Right renal cortex interstitium (tissue), 3 donors: ENCODE measurements around the gene CTTN. TPM values are rescaled to one million over a fixed set of nuclear protein-coding genes. Genes with fewer than 3 reads are reported as not detected.

Experiments
- DNase-seq, 3 donors: peaks; one replicate each; pipeline ENCODE4 v3.0.0-alpha.2; 2013; ENCODE audit warnings: low read depth in 3 of 3, low spot score in 2 of 3
- polyA plus RNA-seq, 3 donors: library from polyadenylated mRNA; unstranded; fragments of 120-200 nt; gene quantifications; one replicate each; pipeline ENCODE4 v1.2.1, GENCODE V29; 2013; ENCODE audit not compliant: insufficient read length in 3 of 3

The CTTN gene
- 100 to 1,000 TPM; 136 to 145 (median 140) TPM for polyA plus RNA-seq

DNA sequence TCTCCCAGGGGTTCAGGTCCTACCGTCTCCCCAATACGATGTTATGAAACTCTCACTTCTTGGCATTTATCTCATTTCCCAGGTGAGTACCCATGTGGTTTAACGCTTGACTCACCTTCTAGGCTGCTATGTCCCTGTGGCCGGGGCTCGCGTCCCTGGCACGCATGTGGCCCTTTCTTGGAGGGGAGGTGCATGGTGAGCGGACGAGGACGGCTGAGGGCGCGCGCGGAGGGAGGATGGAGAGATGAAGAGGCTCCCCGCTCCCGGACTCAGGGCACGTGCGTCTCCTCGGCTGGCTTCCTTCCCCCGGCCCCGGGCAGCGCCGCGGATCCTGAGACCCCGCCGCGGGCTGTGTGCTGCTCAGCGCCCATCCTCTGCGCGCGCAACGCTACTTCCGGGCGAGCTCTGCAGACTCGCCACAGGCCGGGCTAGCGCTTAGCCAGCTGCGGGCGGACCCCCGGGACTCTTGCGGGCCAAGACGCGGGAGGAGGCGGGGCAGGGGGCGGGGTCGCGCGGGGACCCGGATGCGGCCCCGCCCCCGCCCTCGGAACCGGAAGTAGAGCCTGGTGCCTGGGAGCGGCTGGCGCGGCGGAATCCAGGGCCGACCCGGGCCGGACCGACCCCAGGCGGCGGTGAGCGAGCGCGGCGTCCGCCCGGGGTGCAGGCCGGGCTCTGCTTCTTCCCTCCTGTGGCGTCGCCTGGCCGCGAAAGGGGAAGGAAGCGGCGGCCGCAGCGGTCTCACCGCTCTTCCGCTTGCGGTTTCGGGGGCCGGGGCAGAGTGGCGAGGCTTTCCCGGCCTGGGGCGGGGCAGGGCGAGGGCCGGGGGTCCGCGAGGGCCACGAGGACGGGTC lies at the start of gene CTTN:
Gene CTTN (plus strand): TSS at position 547 of the 851 bp plus-strand sequence. CDS start 8,769 bp downstream, outside the sequence.
- peak in 2 of 3 donors; percentile 67 to 69 for DNase-seq

DNA sequence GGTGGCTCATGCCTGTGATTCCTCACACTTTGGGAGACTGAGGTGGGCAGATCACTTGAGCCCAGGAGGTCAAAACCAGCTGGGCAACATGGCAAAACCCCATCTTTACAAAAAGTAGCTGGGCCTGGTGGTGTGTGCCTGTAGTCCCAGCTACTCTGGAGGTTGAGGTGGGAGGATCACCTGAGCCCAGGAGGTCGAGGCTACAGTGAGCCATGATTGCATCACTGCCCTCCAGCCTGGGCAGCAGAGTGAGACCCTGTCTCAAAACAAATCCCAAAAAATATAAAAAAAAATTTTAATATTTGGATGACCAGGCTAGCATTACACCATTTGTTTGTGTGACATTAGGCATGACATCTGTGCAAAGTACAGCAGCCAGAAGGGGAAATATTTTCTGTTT lies 49.7 kb upstream of the CTTN start:
- no peak for DNase-seq

DNA sequence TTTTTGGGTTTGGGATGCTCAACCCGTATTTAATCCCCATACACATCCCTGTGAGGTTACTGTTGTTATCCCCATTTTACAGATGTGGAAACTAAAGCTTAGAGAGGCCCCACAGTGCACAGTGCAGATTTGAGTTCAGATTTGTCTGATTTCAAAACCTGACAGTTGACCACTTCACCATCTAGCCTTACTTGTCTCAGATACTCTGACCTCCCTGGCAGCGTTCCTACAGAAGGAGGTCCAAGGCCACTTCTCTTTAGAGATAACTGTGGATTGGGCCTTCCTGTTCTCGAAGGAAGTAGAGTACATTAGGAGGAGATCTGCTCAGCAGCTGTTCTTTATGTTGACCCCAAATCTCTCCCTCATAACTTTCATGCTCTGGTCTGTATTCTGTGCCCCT lies 46.7 kb upstream of the CTTN start:
- no peak for DNase-seq

GRCh38 chr11:70352100-70352499 lies 46.2 kb upstream of the CTTN start:
- no peak for DNase-seq

DNA sequence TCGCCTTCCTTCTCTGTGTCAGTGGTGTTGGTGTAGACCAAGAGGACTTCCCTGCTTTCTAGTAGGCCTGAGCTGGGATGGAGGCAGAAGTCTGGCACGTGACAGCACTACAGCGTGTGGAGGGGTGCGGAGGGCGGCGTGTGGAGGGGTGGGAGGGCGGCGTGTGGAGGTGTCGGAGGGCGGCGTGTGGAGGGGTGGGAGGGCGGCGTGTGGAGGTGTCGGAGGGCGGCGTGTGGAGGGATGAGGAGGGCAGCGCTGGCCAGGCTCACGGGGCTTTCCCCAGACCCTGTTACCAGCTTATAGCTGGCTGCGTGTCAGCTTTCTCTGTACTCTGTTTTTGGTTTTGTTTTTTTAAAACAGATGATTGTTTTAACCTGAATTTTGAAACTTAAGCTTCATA lies 45.7 kb upstream of the CTTN start:
- no peak for DNase-seq

GRCh38 chr11:70353329-70353728 lies 45.0 kb upstream of the CTTN start:
- DNase-seq, result no peak

- DNase-seq, result no peak
These were observed 44.3 kb upstream of the CTTN start for GRCh38 chr11:70353900-70354568.

- no peak for DNase-seq
These were observed 43.7 kb upstream of the CTTN start for GRCh38 chr11:70354629-70355028.

- no peak for DNase-seq
These were observed 39.6 kb upstream of the CTTN start for GRCh38 chr11:70358753-70359152.

GRCh38 chr11:70359451-70360205 lies 38.7 kb upstream of the CTTN start:
- no peak for DNase-seq

GRCh38 chr11:70360211-70360610 lies 38.1 kb upstream of the CTTN start:
- no peak for DNase-seq

DNA sequence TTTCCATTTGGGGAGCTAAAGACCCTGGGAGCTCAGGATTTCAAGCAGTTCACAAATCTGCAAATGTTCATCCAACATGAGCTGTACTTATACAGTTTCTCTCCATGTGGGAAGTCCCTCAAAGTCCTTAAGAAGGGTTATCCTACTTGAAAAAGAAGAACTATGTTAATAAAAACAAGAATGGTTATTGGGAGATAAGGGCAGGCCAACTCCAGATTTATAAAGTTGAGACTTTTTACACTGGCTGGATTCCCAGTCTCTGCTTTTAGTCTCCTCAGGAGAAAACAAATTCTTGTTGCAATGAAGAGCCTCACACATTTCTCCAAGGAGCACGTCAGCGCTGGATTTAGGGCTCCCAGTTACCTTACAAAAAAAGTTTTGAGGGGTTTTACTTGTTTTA lies 34.2 kb upstream of the CTTN start:
- DNase-seq, result no peak

DNA sequence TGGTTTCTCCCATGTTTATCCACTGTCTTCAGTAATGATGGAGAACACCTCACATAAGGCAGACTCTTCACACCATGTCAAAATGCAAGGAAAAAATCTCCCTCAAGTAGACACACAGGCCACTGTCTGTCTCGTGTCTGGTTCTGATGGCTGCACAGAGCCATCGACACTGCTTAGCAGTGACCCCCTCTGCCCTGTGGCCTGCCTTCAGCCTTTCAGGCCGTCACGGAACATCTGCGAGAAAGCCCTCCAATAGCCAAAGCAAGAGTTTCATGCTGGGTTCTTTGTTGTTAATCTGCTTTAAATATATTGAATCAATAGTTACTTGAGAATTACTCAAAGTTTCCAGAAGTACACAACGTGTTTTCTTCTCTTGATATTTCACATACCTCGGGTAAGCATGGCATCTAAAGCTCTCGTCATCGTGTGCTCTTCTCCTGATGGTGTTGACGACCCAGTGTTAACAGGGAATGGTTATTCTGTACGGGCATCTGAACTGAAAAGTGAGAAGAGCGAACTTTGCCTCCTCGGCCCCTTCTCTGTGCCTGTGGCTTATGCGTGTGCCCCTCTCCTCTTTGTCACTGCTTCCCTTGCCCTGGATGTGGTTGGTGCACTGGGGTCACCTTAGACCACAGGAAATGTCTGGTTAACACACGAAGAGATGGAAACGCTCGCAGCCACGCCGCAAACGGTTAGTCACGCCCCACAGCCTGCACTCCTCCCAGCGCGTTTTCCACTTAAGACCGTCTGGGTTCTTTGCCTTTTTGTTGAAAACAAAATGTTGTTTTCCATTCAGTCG lies 33.4 kb upstream of the CTTN start:
- no peak for DNase-seq

DNA sequence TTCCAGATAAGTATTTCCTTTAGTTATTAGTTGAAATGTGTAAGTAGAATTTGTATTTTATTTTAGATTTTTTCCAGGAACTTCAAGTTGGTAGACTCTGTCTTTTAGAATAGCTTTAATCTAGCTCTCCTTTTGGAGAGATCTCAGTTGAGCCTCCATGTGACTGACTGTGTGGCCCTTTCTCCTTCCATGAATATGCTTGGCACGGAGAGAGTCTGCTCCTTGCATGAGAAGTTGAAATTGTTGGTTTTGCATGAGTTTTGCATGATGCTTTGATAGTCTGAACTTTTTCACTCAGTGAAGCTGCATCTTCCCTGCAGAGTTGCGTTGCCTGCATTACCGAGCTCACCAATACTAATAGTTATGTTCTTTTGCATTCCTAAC lies 32.8 kb upstream of the CTTN start:
- no peak for DNase-seq

GRCh38 chr11:70367071-70367470 lies 31.3 kb upstream of the CTTN start:
- DNase-seq, result no peak

GRCh38 chr11:70368961-70369360 lies 29.4 kb upstream of the CTTN start:
- DNase-seq, result no peak

DNA sequence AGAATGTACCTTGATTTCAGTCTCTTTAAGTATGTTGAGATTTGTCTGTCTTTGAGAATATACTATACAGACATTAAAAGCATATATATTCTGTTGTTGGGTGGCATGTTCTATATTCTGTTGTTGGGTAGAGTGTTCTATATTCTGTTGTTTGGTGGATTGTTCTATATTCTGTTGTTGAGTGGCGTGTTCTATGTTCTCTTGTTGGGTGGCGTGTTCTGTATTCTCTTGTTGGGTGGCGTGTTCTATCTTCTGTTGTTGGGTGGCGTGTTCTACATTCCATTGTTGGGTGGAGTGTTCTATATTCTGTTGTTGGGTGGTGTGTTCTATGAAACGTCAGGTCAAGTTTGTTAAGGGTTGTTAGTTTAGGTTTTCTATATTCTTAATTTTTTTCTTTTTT lies 27.1 kb upstream of the CTTN start:
- DNase-seq, result no peak

GRCh38 chr11:70372076-70372475 lies 26.3 kb upstream of the CTTN start:
- DNase-seq, result no peak

DNA sequence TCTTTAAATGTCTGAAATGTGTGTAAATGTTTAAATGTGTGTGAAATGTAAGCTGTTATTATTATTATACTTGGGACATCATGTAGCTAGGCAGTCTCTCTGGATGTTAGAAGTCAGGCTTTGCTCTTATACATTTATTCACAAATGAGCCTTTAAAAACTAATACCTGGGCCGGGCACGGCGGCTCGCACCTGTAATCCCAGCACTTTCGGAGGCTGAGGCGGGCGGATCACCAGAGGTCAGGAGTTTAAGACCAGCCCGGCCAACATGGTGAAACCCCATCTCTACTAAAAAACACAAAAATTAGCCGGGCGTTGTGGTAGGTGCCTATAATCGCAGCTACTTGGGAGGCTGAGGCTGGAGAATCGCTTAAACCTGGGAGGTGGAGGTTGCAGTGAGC lies 21.7 kb upstream of the CTTN start:
- no peak for DNase-seq

DNA sequence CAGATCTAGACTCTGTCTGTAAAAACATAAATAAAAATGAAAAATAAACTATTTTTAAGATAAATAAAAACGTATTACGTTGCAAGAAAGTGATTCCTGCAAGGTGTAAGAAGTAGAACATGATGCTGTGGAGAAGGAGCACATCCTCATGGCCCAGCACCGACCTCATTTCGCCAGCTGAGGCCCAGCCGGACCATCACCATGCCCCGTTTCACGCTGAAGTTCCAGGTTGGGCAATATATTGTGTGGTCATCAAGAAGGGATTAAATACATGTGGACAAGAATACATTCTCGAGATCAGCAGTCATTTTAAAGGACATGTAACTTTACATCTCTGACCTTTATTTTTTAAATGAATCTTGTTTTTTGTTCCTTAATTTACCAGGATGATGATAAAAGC lies 20.7 kb upstream of the CTTN start:
- DNase-seq, result no peak
